GM12878 (cell line): ENCODE results near the gene ID3. TPM values are rescaled to one million over a fixed set of nuclear protein-coding genes. Genes with fewer than 3 reads are reported as not detected.

Source experiments
- CBX3 ChIP-seq: fragments of 200-600 bp; sonication (generic); IDR thresholded peaks from 2 replicates; pipeline ENCODE4 v1.6.1; 2016; ENCODE audit warnings: low read depth, borderline replicate concordance
- CHD4 ChIP-seq: fragments of 200-600 bp; sonication (generic); IDR thresholded peaks from 2 replicates; pipeline ENCODE4 v1.6.1; 2016; ENCODE audit warnings: mild to moderate bottlenecking
- ETV6 ChIP-seq, 2 experiments: fragments of 450-650 bp in 1 of 2; IDR thresholded peaks in 1 of 2; conservative IDR thresholded peaks in 1 of 2; 2 replicates each; pipeline ENCODE4 v1.6.1; 2014; ENCODE audit warnings: antibody characterized with exemption in 1 of 2, borderline replicate concordance in 1 of 2, low read depth in 1 of 2, mild to moderate bottlenecking in 1 of 2, moderate library complexity in 1 of 2
- FOS ChIP-seq: IDR thresholded peaks from 3 replicates; pipeline ENCODE4 v1.6.1; 2011; ENCODE audit warnings: borderline replicate concordance; ENCODE audit not compliant: insufficient read length; ENCODE audit errors: extremely low read depth
- GABPA ChIP-seq: IDR thresholded peaks from 2 replicates; pipeline ENCODE4 v1.6.1; 2014; ENCODE audit warnings: antibody characterized with exemption, low read depth, mild to moderate bottlenecking, inconsistent platforms
- GATAD2B ChIP-seq: fragments of 450-650 bp; conservative IDR thresholded peaks from 2 replicates; pipeline ENCODE4 v1.6.1; 2017; ENCODE audit warnings: low read depth, mild to moderate bottlenecking, moderate library complexity
- HCFC1 ChIP-seq: fragments of 150-350 bp; IDR thresholded peaks from 2 replicates; pipeline ENCODE4 v1.6.1; 2014; ENCODE audit warnings: low read length
- HDAC6 ChIP-seq: fragments of 200-600 bp; sonication (generic); IDR thresholded peaks from one replicate; pipeline ENCODE4 v1.8.0; 2017; ENCODE audit warnings: antibody characterized with exemption; ENCODE audit not compliant: unreplicated experiment
- KLF5 ChIP-seq: fragments of 450-650 bp; IDR thresholded peaks from 2 replicates; pipeline ENCODE4 v1.6.1; 2014; ENCODE audit warnings: mild to moderate bottlenecking; ENCODE audit not compliant: partially characterized antibody
- LARP7 ChIP-seq: fragments of 450-650 bp; IDR thresholded peaks from 2 replicates; pipeline ENCODE4 v1.6.1; 2017; ENCODE audit warnings: mild to moderate bottlenecking
- MEF2B ChIP-seq: fragments of 450-650 bp; IDR thresholded peaks from 2 replicates; pipeline ENCODE4 v1.6.1; 2018; ENCODE audit warnings: mild to moderate bottlenecking, moderate library complexity; ENCODE audit not compliant: partially characterized antibody, poor library complexity, severe bottlenecking
- MXI1 ChIP-seq: fragments of 150-350 bp; IDR thresholded peaks from 2 replicates; pipeline ENCODE4 v1.6.1; 2011; ENCODE audit warnings: low read depth, mild to moderate bottlenecking, inconsistent platforms, low read length, improper control_type of control experiment
- MYC ChIP-seq: IDR thresholded peaks from 2 replicates; pipeline ENCODE4 v1.6.1; 2011; ENCODE audit warnings: mild to moderate bottlenecking, low read length, moderate library complexity, inconsistent platforms; ENCODE audit not compliant: insufficient read depth, insufficient replicate concordance, insufficient read length, severe bottlenecking
- PAX5 ChIP-seq: IDR thresholded peaks from 2 replicates; pipeline ENCODE4 v1.6.1; 2011; ENCODE audit warnings: low read depth, low read length, borderline replicate concordance
- RAD21 ChIP-seq: IDR thresholded peaks from 2 replicates; pipeline ENCODE4 v1.6.1; 2011; ENCODE audit warnings: mild to moderate bottlenecking, low read depth, low read length, moderate library complexity; ENCODE audit not compliant: insufficient read depth
- RAD51 ChIP-seq: fragments of 450-650 bp; IDR thresholded peaks from 2 replicates; pipeline ENCODE4 v1.6.1; 2016; ENCODE audit warnings: moderate library complexity, mild to moderate bottlenecking, inconsistent platforms
- RB1 ChIP-seq: fragments of 450-650 bp; formaldehyde crosslinking; IDR thresholded peaks from 2 replicates; pipeline ENCODE4 v1.6.1; 2017; ENCODE audit warnings: mild to moderate bottlenecking, borderline replicate concordance
- RUNX3 ChIP-seq: IDR thresholded peaks from 2 replicates; pipeline ENCODE4 v1.6.1; 2012; ENCODE audit warnings: low read length, inconsistent platforms
- SMARCA5 ChIP-seq: fragments of 450-650 bp; IDR thresholded peaks from 2 replicates; pipeline ENCODE4 v1.6.1; 2017; ENCODE audit warnings: mild to moderate bottlenecking
- STAT1 ChIP-seq: fragments of 450-650 bp; conservative IDR thresholded peaks from 2 replicates; pipeline ENCODE4 v1.6.1; 2014; ENCODE audit warnings: antibody characterized with exemption, mild to moderate bottlenecking
- TBL1XR1 ChIP-seq: IDR thresholded peaks from 2 replicates; pipeline ENCODE4 v1.6.1; 2012; ENCODE audit warnings: low read depth, low read length, improper control_type of control experiment
- ZNF274 ChIP-seq: IDR thresholded peaks from one replicate; pipeline ENCODE4 v1.8.0; 2011; ENCODE audit not compliant: insufficient read length, insufficient read depth
- polyA plus RNA-seq, 11 experiments: library from polyadenylated mRNA; depleted of rRNA in 4 of 11; unstranded in 6 of 11; stranded (reverse) in 5 of 11; fragments of >200 nt; fragmentation: Nextera tagmentation in 4 of 11; fragmentation: Illumina TruSeq in 1 of 11; extraction: Ambion mirVana in 4 of 11; extraction: Trizol in 1 of 11; gene quantifications; 1 replicate in 1 of 11; 2 replicates in 10 of 11; pipeline versions ENCODE4 v1.2.1 to v1.2.3, GENCODE V29; 2011 to 2016; ENCODE audit warnings: inconsistent platforms in 2 of 11, missing spikeins in 2 of 11, low read depth in 1 of 11
- total RNA-seq, 4 experiments: library from RNA; depleted of rRNA in 3 of 4; stranded (reverse); fragments of >200 nt in 3 of 4; fragmentation: Illumina TruSeq in 1 of 4; extraction: Trizol in 1 of 4; gene quantifications; 2 replicates each; pipeline versions ENCODE4 v1.2.1 to v1.2.3, GENCODE V29; 2013 to 2021
- TF ChIP-seq, protein P1 (sequence below): fragments of 150-350 bp; IDR thresholded peaks from 2 replicates; pipeline ENCODE4 v1.6.1; 2014; ENCODE audit warnings: mild to moderate bottlenecking, low read depth, low read length
- TF ChIP-seq, protein P2 (sequence below): IDR thresholded peaks from 2 replicates; pipeline ENCODE4 v1.6.1; 2011; ENCODE audit warnings: borderline replicate concordance, low read depth, mild to moderate bottlenecking, moderate library complexity, low read length; ENCODE audit not compliant: insufficient read depth, poor library complexity, severe bottlenecking
- TF ChIP-seq, protein P3 (sequence below), 3 experiments: IDR thresholded peaks in 2 of 3; conservative IDR thresholded peaks in 1 of 3; 2 replicates each; pipeline ENCODE4 v1.5.1; 2011; ENCODE audit warnings: low read depth in 3 of 3, low read length in 3 of 3, mild to moderate bottlenecking in 3 of 3, control low read depth in 2 of 3, moderate library complexity in 2 of 3, inconsistent platforms in 1 of 3, mixed read lengths in 1 of 3; ENCODE audit not compliant: control insufficient read depth in 2 of 3, insufficient read depth in 1 of 3; ENCODE audit errors: extremely low read depth in 1 of 3

ID3 gene
- total and polyA plus RNA-seq, 10 of the 15 experiments (the other 5 are each of a cell fraction or from before 2014, with no cell fraction given) = 42.7 to 475 (median 207) TPM

DNA sequence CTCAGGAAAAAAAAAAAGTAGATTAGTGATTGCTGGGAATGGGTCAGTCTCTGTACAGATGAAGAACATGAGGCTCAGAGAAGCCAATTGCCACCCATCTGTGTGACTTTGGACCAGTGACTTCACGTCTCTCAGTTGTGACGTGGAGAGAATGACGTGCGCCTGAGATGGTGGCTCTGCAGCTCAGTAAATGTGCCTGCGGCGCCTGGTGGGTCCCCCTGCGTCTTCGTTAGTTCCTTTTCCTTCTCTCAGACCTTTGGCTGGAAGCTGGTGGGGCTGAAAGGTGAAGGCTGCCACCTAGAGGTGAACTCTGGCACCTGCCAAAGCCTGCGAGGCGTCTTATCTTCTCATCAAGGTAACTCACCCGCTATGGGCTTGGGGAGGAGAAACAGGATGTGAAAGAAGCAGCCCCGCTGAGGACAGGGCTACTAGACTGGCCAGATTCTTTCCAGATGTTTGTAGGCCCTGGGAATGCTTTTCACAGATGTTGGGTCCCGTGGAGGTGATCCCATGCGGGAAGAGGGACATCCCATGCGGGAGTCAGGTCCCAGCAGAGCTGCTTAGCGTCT, 19.5 kb downstream of the ID3 start (continued):
- TF ChIP-seq PAX5 (no peak), SMARCA5 (peak; percentile 84), MXI1 (peak; percentile 58), CBX3 (no peak), STAT1 (peak; percentile 82; the same call in 1 of the 2 replicates), ETV6 (conservative IDR thresholded peaks at IDR 0.05 in 1 of 2, IDR thresholded peaks at IDR 0.05 in 1 of 2; ENCODE audit: borderline replicate concordance in 1 of 2, low read depth in 1 of 2) (peak in 1 of 2 experiments; percentile 42; a peak in 1 of 4 replicates), HCFC1 (no peak), LARP7 (peak; percentile 53; the same call in 1 of the 2 replicates), FOS (no peak), MYC (no peak), RAD51 (no peak), CHD4 (no peak), HDAC6 (no peak), GABPA (no peak), RUNX3 (peak; percentile 24; the same call in 1 of the 2 replicates), TBL1XR1 (peak; percentile 59; the same call in 1 of the 2 replicates), ZNF274 (no peak), MEF2B (no peak), RB1 (peak; percentile 62; the same call in 1 of the 2 replicates), GATAD2B (0 out of 2 replicates have a peak, but pooled peaks have one; percentile 32), RAD21 (peak; percentile 98), KLF5 (no peak)
- TF ChIP-seq, protein P1, sequence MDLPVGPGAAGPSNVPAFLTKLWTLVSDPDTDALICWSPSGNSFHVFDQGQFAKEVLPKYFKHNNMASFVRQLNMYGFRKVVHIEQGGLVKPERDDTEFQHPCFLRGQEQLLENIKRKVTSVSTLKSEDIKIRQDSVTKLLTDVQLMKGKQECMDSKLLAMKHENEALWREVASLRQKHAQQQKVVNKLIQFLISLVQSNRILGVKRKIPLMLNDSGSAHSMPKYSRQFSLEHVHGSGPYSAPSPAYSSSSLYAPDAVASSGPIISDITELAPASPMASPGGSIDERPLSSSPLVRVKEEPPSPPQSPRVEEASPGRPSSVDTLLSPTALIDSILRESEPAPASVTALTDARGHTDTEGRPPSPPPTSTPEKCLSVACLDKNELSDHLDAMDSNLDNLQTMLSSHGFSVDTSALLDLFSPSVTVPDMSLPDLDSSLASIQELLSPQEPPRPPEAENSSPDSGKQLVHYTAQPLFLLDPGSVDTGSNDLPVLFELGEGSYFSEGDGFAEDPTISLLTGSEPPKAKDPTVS = no peak
- TF ChIP-seq, protein P2, sequence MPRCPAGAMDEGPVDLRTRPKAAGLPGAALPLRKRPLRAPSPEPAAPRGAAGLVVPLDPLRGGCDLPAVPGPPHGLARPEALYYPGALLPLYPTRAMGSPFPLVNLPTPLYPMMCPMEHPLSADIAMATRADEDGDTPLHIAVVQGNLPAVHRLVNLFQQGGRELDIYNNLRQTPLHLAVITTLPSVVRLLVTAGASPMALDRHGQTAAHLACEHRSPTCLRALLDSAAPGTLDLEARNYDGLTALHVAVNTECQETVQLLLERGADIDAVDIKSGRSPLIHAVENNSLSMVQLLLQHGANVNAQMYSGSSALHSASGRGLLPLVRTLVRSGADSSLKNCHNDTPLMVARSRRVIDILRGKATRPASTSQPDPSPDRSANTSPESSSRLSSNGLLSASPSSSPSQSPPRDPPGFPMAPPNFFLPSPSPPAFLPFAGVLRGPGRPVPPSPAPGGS = no peak
- TF ChIP-seq, protein P3, sequence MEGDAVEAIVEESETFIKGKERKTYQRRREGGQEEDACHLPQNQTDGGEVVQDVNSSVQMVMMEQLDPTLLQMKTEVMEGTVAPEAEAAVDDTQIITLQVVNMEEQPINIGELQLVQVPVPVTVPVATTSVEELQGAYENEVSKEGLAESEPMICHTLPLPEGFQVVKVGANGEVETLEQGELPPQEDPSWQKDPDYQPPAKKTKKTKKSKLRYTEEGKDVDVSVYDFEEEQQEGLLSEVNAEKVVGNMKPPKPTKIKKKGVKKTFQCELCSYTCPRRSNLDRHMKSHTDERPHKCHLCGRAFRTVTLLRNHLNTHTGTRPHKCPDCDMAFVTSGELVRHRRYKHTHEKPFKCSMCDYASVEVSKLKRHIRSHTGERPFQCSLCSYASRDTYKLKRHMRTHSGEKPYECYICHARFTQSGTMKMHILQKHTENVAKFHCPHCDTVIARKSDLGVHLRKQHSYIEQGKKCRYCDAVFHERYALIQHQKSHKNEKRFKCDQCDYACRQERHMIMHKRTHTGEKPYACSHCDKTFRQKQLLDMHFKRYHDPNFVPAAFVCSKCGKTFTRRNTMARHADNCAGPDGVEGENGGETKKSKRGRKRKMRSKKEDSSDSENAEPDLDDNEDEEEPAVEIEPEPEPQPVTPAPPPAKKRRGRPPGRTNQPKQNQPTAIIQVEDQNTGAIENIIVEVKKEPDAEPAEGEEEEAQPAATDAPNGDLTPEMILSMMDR (IDR thresholded peaks at IDR 0.05 in 2 of 3, conservative IDR thresholded peaks at IDR 0.05 in 1 of 3; ENCODE audit: control insufficient read depth in 2 of 3, extremely low read depth in 1 of 3, insufficient read depth in 1 of 3, low read depth in 3 of 3, low read length in 3 of 3) = peak; percentile 96 to 99 (median 99); a peak in 5 of 6 replicates
